H1 (cell line): ENCODE data around the gene NET1. TPM values are rescaled to one million over a fixed set of nuclear protein-coding genes. Genes with fewer than 3 reads are reported as not detected.

Source experiments
- CREB1 ChIP-seq: IDR thresholded peaks from 2 replicates; pipeline ENCODE4 v1.6.1; 2012; ENCODE audit warnings: inconsistent platforms
- CTCF ChIP-seq, 3 experiments: IDR thresholded peaks; 1 replicate in 2 of 3; 2 replicates in 1 of 3; pipeline versions ENCODE4 v1.5.1 to v1.6.1; 2011; ENCODE audit warnings: low read length in 3 of 3, mild to moderate bottlenecking in 3 of 3, inconsistent platforms in 2 of 3, low read depth in 1 of 3, moderate library complexity in 1 of 3; ENCODE audit not compliant: insufficient read depth in 1 of 3; ENCODE audit errors: control extremely low read depth in 1 of 3
- HDAC6 ChIP-seq: IDR thresholded peaks from one replicate; pipeline ENCODE4 v1.7.1; 2012; ENCODE audit warnings: low read depth, mild to moderate bottlenecking, inconsistent platforms, low read length, moderate library complexity
- POLR2AphosphoS5 ChIP-seq: IDR thresholded peaks from 2 replicates; pipeline ENCODE4 v1.6.1; 2011; ENCODE audit warnings: low read depth, low read length
- RBBP5 ChIP-seq: IDR thresholded peaks from 2 replicates; pipeline ENCODE4 v1.7.1; 2012; ENCODE audit warnings: low read depth, mild to moderate bottlenecking, inconsistent platforms, low read length, moderate library complexity, borderline replicate concordance
- RXRA ChIP-seq: IDR thresholded peaks from 2 replicates; pipeline ENCODE4 v1.6.1; 2011; ENCODE audit warnings: low read depth, mild to moderate bottlenecking, low read length, moderate library complexity; ENCODE audit not compliant: insufficient read depth
- SAP30 ChIP-seq: fragments of 300-600 bp; sonication (generic); IDR thresholded peaks from 2 replicates; pipeline ENCODE4 v1.7.1; 2012; ENCODE audit warnings: low read length, moderate library complexity, mild to moderate bottlenecking, inconsistent platforms; ENCODE audit not compliant: insufficient read depth, insufficient replicate concordance
- TAF7 ChIP-seq: optimal IDR thresholded peaks from 2 replicates; pipeline ENCODE3; 2011; ENCODE audit warnings: low read depth, mild to moderate bottlenecking, inconsistent platforms, low read length, moderate library complexity, borderline replicate concordance
- YY1 ChIP-seq: IDR thresholded peaks from 2 replicates; pipeline ENCODE4 v1.6.1; 2011; ENCODE audit warnings: low read depth, mild to moderate bottlenecking, low read length
- polyA plus RNA-seq, 7 experiments: library from polyadenylated mRNA; depleted of rRNA in 3 of 7; stranded (reverse) in 5 of 7; unstranded in 2 of 7; fragments of >200 nt in 5 of 7; fragments of 200-250 nt in 2 of 7; gene quantifications; 1 replicate in 5 of 7; 2 replicates in 1 of 7; 4 replicates in 1 of 7; pipeline versions ENCODE4 v1.2.1 to v1.2.3, GENCODE V29; 2011 to 2013; ENCODE audit warnings: missing spikeins in 2 of 7, mixed read lengths in 2 of 7
- total RNA-seq: library from RNA; stranded (reverse); fragmentation: NEBNext Ultra II Directional; extraction: Animal tissue kit (Norgen Biotek cat#: 25700); gene quantifications from 2 replicates; pipeline ENCODE4 v1.2.1, GENCODE V29; 2021

Gene NET1
- total and polyA plus RNA-seq, 2 of the 8 experiments (the other 6 are each of a cell fraction or from before 2014, with no cell fraction given), result 21.5 to 117 TPM

GRCh38 chr10:5493691-5494090 lies 81.3 kb downstream of the NET1 start (continued):
- no peak for TF ChIP-seq TAF7
- TF ChIP-seq SAP30, result no peak
- TF ChIP-seq POLR2AphosphoS5, result no peak
- TF ChIP-seq YY1, result no peak
- TF ChIP-seq HDAC6, result no peak
- no peak for TF ChIP-seq CTCF (IDR thresholded peaks at IDR 0.05; ENCODE audit: control extremely low read depth in 1 of 3, insufficient read depth in 1 of 3, low read depth in 1 of 3, low read length in 3 of 3)
- no peak for TF ChIP-seq CREB1
- TF ChIP-seq RBBP5, result no peak
- no peak for TF ChIP-seq RXRA
